CD4-positive, CD25-positive, alpha-beta regulatory T cell (primary cell): ENCODE measurements around the gene PEMT. TPM values are rescaled to one million over a fixed set of nuclear protein-coding genes. Genes with fewer than 3 reads are reported as not detected.

Source experiments
- ATAC-seq, 2 donors: fragments of 150-1000 bp; cut with Tn5 transposase; one replicate each; pipeline ENCODE4 v1.10.0; 2021; ENCODE audit warnings: low read depth in 2 of 2, moderate number of reproducible peaks in 2 of 2, moderate library complexity in 1 of 2
- DNase-seq, 3 donors: peaks; one replicate each; pipeline versions ENCODE4 v3.0.0 to v3.0.0-alpha.2; 2012 to 2022; ENCODE audit warnings: mixed read lengths in 1 of 3
- H3K27ac ChIP-seq: one replicate; pipeline ENCODE4 v1.7.0; 2013; ENCODE audit warnings: mild to moderate bottlenecking, low read length; ENCODE audit not compliant: insufficient read depth, poor library complexity, severe bottlenecking
- H3K27me3 ChIP-seq: one replicate; pipeline ENCODE4 v1.7.0; 2013; ENCODE audit warnings: low read length; ENCODE audit not compliant: control insufficient read depth, insufficient read depth
- H3K36me3 ChIP-seq: one replicate; pipeline ENCODE4 v1.7.0; 2013; ENCODE audit warnings: mild to moderate bottlenecking, low read length, moderate library complexity; ENCODE audit not compliant: control insufficient read depth, insufficient read depth
- H3K4me1 ChIP-seq: 2 replicates; pipeline ENCODE4 v1.7.0; 2013; ENCODE audit warnings: mild to moderate bottlenecking, low read length; ENCODE audit not compliant: insufficient read depth, control insufficient read depth, poor library complexity, severe bottlenecking
- H3K4me3 ChIP-seq: one replicate; pipeline ENCODE4 v1.7.0; 2013; ENCODE audit warnings: low read depth, mild to moderate bottlenecking, low read length, moderate library complexity
- H3K9me3 ChIP-seq, 2 experiments: 1 replicate in 1 of 2; 2 replicates in 1 of 2; pipeline ENCODE4 v1.7.0; 2013; ENCODE audit warnings: low read length in 2 of 2, mild to moderate bottlenecking in 1 of 2, moderate library complexity in 1 of 2; ENCODE audit not compliant: control insufficient read depth in 2 of 2
- H3K27ac Mint-ChIP-seq, 3 donors: one replicate each; pipeline ENCODE4 v1.8.0; 2020 to 2022; ENCODE audit warnings: mild to moderate bottlenecking in 3 of 3, mixed read lengths in 3 of 3, moderate library complexity in 2 of 3
- H3K27me3 Mint-ChIP-seq: one replicate; pipeline ENCODE4 v1.8.0; 2022; ENCODE audit warnings: mild to moderate bottlenecking, mixed read lengths
- H3K36me3 Mint-ChIP-seq: one replicate; pipeline ENCODE4 v1.8.0; 2020; ENCODE audit warnings: mixed read lengths
- H3K4me1 Mint-ChIP-seq, 4 donors: one replicate each; pipeline ENCODE4 v1.8.0; 2020 to 2022; ENCODE audit warnings: mixed read lengths in 4 of 4, mild to moderate bottlenecking in 1 of 4
- H3K4me3 Mint-ChIP-seq, 4 donors: one replicate each; pipeline ENCODE4 v1.8.0; 2020 to 2022; ENCODE audit warnings: mild to moderate bottlenecking in 4 of 4, mixed read lengths in 4 of 4, moderate library complexity in 3 of 4
- H3K9me3 Mint-ChIP-seq, 7 donors: one replicate each; pipeline ENCODE4 v1.8.0; 2020 to 2022; ENCODE audit warnings: mixed read lengths in 7 of 7, mild to moderate bottlenecking in 3 of 7, moderate library complexity in 2 of 7
- polyA plus RNA-seq, 4 donors: library from polyadenylated mRNA; unstranded; fragments of 300-500 nt; fragmentation: Illumina TruSeq; gene quantifications; one replicate each; pipeline ENCODE4 v1.2.3, GENCODE V29; 2021
- total RNA-seq: library from RNA; stranded (reverse); gene quantifications from one replicate; pipeline ENCODE4 v1.2.3, GENCODE V29; 2022

Gene PEMT
- total and polyA plus RNA-seq, 5 donors from 2014 or later: 13.2 to 33.2 (median 27.3) TPM

GRCh38 chr17:17567631-17568030 lies 23.9 kb downstream of the PEMT start:
- ATAC-seq: no peak
- Histone ChIP-seq H3K36me3 (no peaks in the 10 kb centered on the region), H3K9me3 (no peaks in the 10 kb centered on the region), H3K27me3 (no peaks in the 10 kb centered on the region), H3K27ac (no peak overlapping the region), H3K4me1 (no peaks in the 10 kb centered on the region), H3K4me3 (no peak overlapping the region)
- Mint-ChIP-seq H3K27ac (no peak overlapping the region), H3K4me1 (no peaks in the 10 kb centered on the region), H3K9me3 (no peaks in the 10 kb centered on the region), H3K36me3 (peaks cover 9% of the 10 kb centered on the region), H3K27me3 (no peaks in the 10 kb centered on the region), H3K4me3 (no peak overlapping the region)
- no peak for DNase-seq

GRCh38 chr17:17566896-17567513 lies 24.5 kb downstream of the PEMT start:
- Histone ChIP-seq H3K4me3 (no peak overlapping the region), H3K4me1 (no peaks in the 10 kb centered on the region), H3K27ac (no peak overlapping the region), H3K9me3 (no peaks in the 10 kb centered on the region), H3K36me3 (no peaks in the 10 kb centered on the region), H3K27me3 (no peaks in the 10 kb centered on the region)
- ATAC-seq (no peak), DNase-seq (no peak)
- Mint-ChIP-seq H3K27ac (no peak overlapping the region), H3K4me3 (no peak overlapping the region), H3K9me3 (no peaks in the 10 kb centered on the region), H3K27me3 (no peaks in the 10 kb centered on the region), H3K36me3 (peaks cover 5% of the 10 kb centered on the region), H3K4me1 (no peaks in the 10 kb centered on the region)

- ATAC-seq (no peak), DNase-seq (no peak)
- Mint-ChIP-seq H3K9me3 (no peaks in the 10 kb centered on the region), H3K27me3 (no peaks in the 10 kb centered on the region), H3K4me1 (no peaks in the 10 kb centered on the region), H3K27ac (no peak overlapping the region), H3K36me3 (no peaks in the 10 kb centered on the region), H3K4me3 (no peak overlapping the region)
- Histone ChIP-seq H3K4me3 (no peak overlapping the region), H3K36me3 (no peaks in the 10 kb centered on the region), H3K27me3 (no peaks in the 10 kb centered on the region), H3K9me3 (no peaks in the 10 kb centered on the region), H3K27ac (no peak overlapping the region), H3K4me1 (no peaks in the 10 kb centered on the region)
Observed at GRCh38 chr17:17565471-17566339, 25.8 kb downstream of the PEMT start.

GRCh38 chr17:17564896-17565295 lies 26.6 kb downstream of the PEMT start:
- H3K4me1 ChIP-seq: no peaks in the 10 kb centered on the region
- ATAC-seq: no peak
- no peaks in the 10 kb centered on the region for H3K36me3 ChIP-seq
- H3K4me3 Mint-ChIP-seq: no peak overlapping the region
- no peaks in the 10 kb centered on the region for H3K4me1 Mint-ChIP-seq
- no peaks in the 10 kb centered on the region for H3K9me3 Mint-ChIP-seq
- DNase-seq: no peak
- H3K4me3 ChIP-seq: no peak overlapping the region
- H3K36me3 Mint-ChIP-seq: no peaks in the 10 kb centered on the region
- H3K27ac ChIP-seq: no peak overlapping the region
- no peaks in the 10 kb centered on the region for H3K9me3 ChIP-seq
- H3K27me3 Mint-ChIP-seq: no peaks in the 10 kb centered on the region
- H3K27me3 ChIP-seq: no peaks in the 10 kb centered on the region
- peak overlapping the region in 1 of 3 donors; percentile 72 for H3K27ac Mint-ChIP-seq

GRCh38 chr17:17564323-17564722 lies 27.2 kb downstream of the PEMT start:
- Histone ChIP-seq H3K9me3 (no peaks in the 10 kb centered on the region), H3K4me1 (no peaks in the 10 kb centered on the region), H3K27me3 (no peaks in the 10 kb centered on the region), H3K36me3 (no peaks in the 10 kb centered on the region), H3K4me3 (no peak overlapping the region), H3K27ac (no peak overlapping the region)
- H3K27ac Mint-ChIP-seq: no peak overlapping the region
- no peaks in the 10 kb centered on the region for H3K36me3 Mint-ChIP-seq
- no peaks in the 10 kb centered on the region for H3K4me1 Mint-ChIP-seq
- no peaks in the 10 kb centered on the region for H3K9me3 Mint-ChIP-seq
- no peak for ATAC-seq
- DNase-seq: no peak
- H3K4me3 Mint-ChIP-seq: no peak overlapping the region
- H3K27me3 Mint-ChIP-seq: no peaks in the 10 kb centered on the region

- H3K36me3 Mint-ChIP-seq: no peaks in the 10 kb centered on the region
- H3K9me3 Mint-ChIP-seq: no peaks in the 10 kb centered on the region
- no peak overlapping the region for H3K27ac Mint-ChIP-seq
- no peak overlapping the region for H3K4me3 Mint-ChIP-seq
- Histone ChIP-seq H3K27me3 (no peaks in the 10 kb centered on the region), H3K36me3 (no peaks in the 10 kb centered on the region), H3K4me1 (no peaks in the 10 kb centered on the region), H3K27ac (no peak overlapping the region), H3K4me3 (no peak overlapping the region), H3K9me3 (no peaks in the 10 kb centered on the region)
- ATAC-seq (no peak), DNase-seq (no peak)
- no peaks in the 10 kb centered on the region for H3K27me3 Mint-ChIP-seq
- H3K4me1 Mint-ChIP-seq: no peaks in the 10 kb centered on the region
Observed at GRCh38 chr17:17563530-17563929, 28.0 kb downstream of the PEMT start.

GRCh38 chr17:17562146-17562511 lies 29.4 kb downstream of the PEMT start:
- ATAC-seq: no peak
- Mint-ChIP-seq H3K4me3 (no peak overlapping the region), H3K27ac (no peak overlapping the region), H3K9me3 (no peaks in the 10 kb centered on the region), H3K4me1 (no peaks in the 10 kb centered on the region), H3K27me3 (no peaks in the 10 kb centered on the region), H3K36me3 (no peaks in the 10 kb centered on the region)
- no peaks in the 10 kb centered on the region for H3K9me3 ChIP-seq
- H3K27ac ChIP-seq: no peak overlapping the region
- no peaks in the 10 kb centered on the region for H3K4me1 ChIP-seq
- DNase-seq: no peak
- no peak overlapping the region for H3K4me3 ChIP-seq
- no peaks in the 10 kb centered on the region for H3K36me3 ChIP-seq
- no peaks in the 10 kb centered on the region for H3K27me3 ChIP-seq
